IMR-90 (cell line): ENCODE data around the gene FGGY. TPM values are rescaled to one million over a fixed set of nuclear protein-coding genes. Genes with fewer than 3 reads are reported as not detected.
A peak's percentile ranks its signal among the peaks of the same experiment; 100 is the strongest.

Source experiments
- ATAC-seq: fragments of 200-7000 bp; cut with Tn5 transposase; 2 replicates; pipeline ENCODE4 v1.9.1; 2020; ENCODE audit warnings: low read depth, mild to moderate bottlenecking, moderate library complexity
- BruUV-seq: library from RNA; stranded (reverse); fragments of 400-500 nt; replicated peaks from 2 replicates; lab custom pipeline; 2021; lab: Mats Ljungman, UMichigan
- CTCF ChIA-PET: fragments of 300-600 bp; formaldehyde crosslinking; extraction: SDS; loops from one replicate; lab custom pipeline; 2021; ENCODE audit warnings: antibody characterized with exemption; lab: Yijun Ruan, JAX
- POLR2A ChIA-PET: fragments of 300-600 bp; sonication (Branson Sonifier 250); formaldehyde crosslinking; loops from one replicate; lab custom pipeline; 2022; ENCODE audit warnings: antibody characterized with exemption; ENCODE audit not compliant: unreplicated experiment; lab: Charles Lee
- DNase-seq: peaks from one replicate; pipeline ENCODE4 v3.0.0; 2013
- H2AFZ ChIP-seq: replicated peaks from 2 replicates; pipeline ENCODE3; 2013; ENCODE audit warnings: low read length, mild to moderate bottlenecking; ENCODE audit not compliant: poor library complexity
- H2AK5ac ChIP-seq: 2 replicates; pipeline ENCODE4 v1.6.1; 2013; ENCODE audit warnings: low read depth, low read length, inconsistent platforms
- H2AK9ac ChIP-seq: replicated peaks from 2 replicates; pipeline ENCODE3; 2013; ENCODE audit warnings: mild to moderate bottlenecking, low read depth, low read length, moderate library complexity; ENCODE audit not compliant: poor library complexity
- H2BK120ac ChIP-seq: 2 replicates; pipeline ENCODE4 v1.6.1; 2013; ENCODE audit warnings: low read depth, low read length, inconsistent platforms
- H2BK15ac ChIP-seq: 3 replicates; pipeline ENCODE4 v1.6.1; 2013; ENCODE audit warnings: low read depth, low read length, inconsistent platforms
- H2BK20ac ChIP-seq: 2 replicates; pipeline ENCODE4 v1.6.1; 2013; ENCODE audit warnings: low read depth, mild to moderate bottlenecking, inconsistent platforms, low read length, moderate library complexity
- H2BK5ac ChIP-seq: 2 replicates; pipeline ENCODE4 v1.6.1; 2013; ENCODE audit warnings: mild to moderate bottlenecking, low read depth, low read length, inconsistent platforms; ENCODE audit not compliant: poor library complexity, severe bottlenecking
- H3K14ac ChIP-seq: replicated peaks from 2 replicates; pipeline ENCODE4 v1.6.1; 2013; ENCODE audit warnings: low read depth, low read length, inconsistent platforms
- H3K18ac ChIP-seq: 2 replicates; pipeline ENCODE4 v1.6.1; 2013; ENCODE audit warnings: low read depth, low read length, control low read depth
- H3K23ac ChIP-seq: 2 replicates; pipeline ENCODE4 v1.6.1; 2013; ENCODE audit warnings: low read depth, low read length, inconsistent platforms
- H3K27ac ChIP-seq: 2 replicates; pipeline ENCODE4 v1.5.1; 2013; ENCODE audit warnings: mild to moderate bottlenecking, control low read depth, low read length; ENCODE audit not compliant: insufficient read depth
- H3K27me3 ChIP-seq: 2 replicates; pipeline ENCODE4 v1.6.1; 2013; ENCODE audit warnings: low read length; ENCODE audit not compliant: control insufficient read depth, insufficient read depth
- H3K36me3 ChIP-seq: 2 replicates; pipeline ENCODE4 v1.6.1; 2013; ENCODE audit warnings: low read length, mixed read lengths; ENCODE audit not compliant: control insufficient read depth, insufficient read depth
- H3K4ac ChIP-seq: 2 replicates; pipeline ENCODE4 v1.6.1; 2013; ENCODE audit warnings: low read depth, low read length, inconsistent platforms
- H3K4me1 ChIP-seq: 2 replicates; pipeline ENCODE4 v1.6.1; 2013; ENCODE audit warnings: low read length, mixed read lengths; ENCODE audit not compliant: control insufficient read depth, insufficient read depth
- H3K4me2 ChIP-seq: 2 replicates; pipeline ENCODE4 v1.6.1; 2013; ENCODE audit warnings: low read depth, mild to moderate bottlenecking, control low read depth, low read length, moderate library complexity
- H3K4me3 ChIP-seq: 2 replicates; pipeline ENCODE4 v1.5.1; 2013; ENCODE audit warnings: low read depth, mild to moderate bottlenecking, control low read depth, low read length, moderate library complexity; ENCODE audit not compliant: insufficient read depth
- H3K56ac ChIP-seq: 2 replicates; pipeline ENCODE4 v1.6.1; 2013; ENCODE audit warnings: low read length, inconsistent platforms; ENCODE audit not compliant: insufficient read depth; ENCODE audit errors: extremely low read depth
- H3K79me1 ChIP-seq, 2 experiments: 2 replicates each; pipeline ENCODE4 v1.6.1; 2013; ENCODE audit warnings: low read length in 2 of 2, inconsistent platforms in 1 of 2, low read depth in 1 of 2
- H3K9ac ChIP-seq: 2 replicates; pipeline ENCODE4 v1.6.1; 2013; ENCODE audit warnings: low read depth, low read length, control low read depth
- H3K9me1 ChIP-seq: 2 replicates; pipeline ENCODE4 v1.6.1; 2013; ENCODE audit warnings: low read length, inconsistent platforms; ENCODE audit not compliant: insufficient read depth
- H3K9me3 ChIP-seq: 2 replicates; pipeline ENCODE4 v1.6.1; 2013; ENCODE audit warnings: low read length; ENCODE audit not compliant: control insufficient read depth, insufficient read depth
- H4K20me1 ChIP-seq: 2 replicates; pipeline ENCODE4 v1.6.1; 2013; ENCODE audit warnings: low read length, inconsistent platforms; ENCODE audit not compliant: insufficient read depth
- H4K5ac ChIP-seq: 2 replicates; pipeline ENCODE4 v1.6.1; 2013; ENCODE audit warnings: mild to moderate bottlenecking, low read depth, low read length, control low read depth
- H4K8ac ChIP-seq, 2 experiments: 2 replicates each; pipeline ENCODE4 v1.6.1; 2013; ENCODE audit warnings: low read depth in 2 of 2, low read length in 2 of 2, control low read depth in 1 of 2, inconsistent platforms in 1 of 2
- H4K91ac ChIP-seq: 2 replicates; pipeline ENCODE4 v1.6.1; 2013; ENCODE audit warnings: low read depth, low read length, inconsistent platforms; ENCODE audit not compliant: insufficient read depth
- BHLHE40 ChIP-seq: fragments of 150-350 bp; IDR thresholded peaks from 2 replicates; pipeline ENCODE4 v1.6.1; 2016; ENCODE audit warnings: mild to moderate bottlenecking, low read depth, low read length
- CEBPB ChIP-seq: IDR thresholded peaks from 2 replicates; pipeline ENCODE4 v1.6.1; 2012; ENCODE audit warnings: low read depth, low read length, improper control_type of control experiment
- CHD1 ChIP-seq: IDR thresholded peaks from 2 replicates; pipeline ENCODE4 v1.6.1; 2012; ENCODE audit warnings: low read depth, low read length, improper control_type of control experiment
- CTCF ChIP-seq: conservative IDR thresholded peaks from 2 replicates; pipeline ENCODE4 v1.5.1; 2012; ENCODE audit warnings: mild to moderate bottlenecking, low read depth, low read length, improper control_type of control experiment
- FOS ChIP-seq: fragments of 150-350 bp; IDR thresholded peaks from 2 replicates; pipeline ENCODE4 v1.6.1; 2016; ENCODE audit warnings: low read depth, low read length
- MAFK ChIP-seq: IDR thresholded peaks from 2 replicates; pipeline ENCODE4 v1.6.1; 2012; ENCODE audit warnings: low read depth, low read length, improper control_type of control experiment
- MAZ ChIP-seq: IDR thresholded peaks from 2 replicates; pipeline ENCODE4 v1.6.1; 2012; ENCODE audit warnings: low read depth, mild to moderate bottlenecking, low read length, improper control_type of control experiment, moderate library complexity, borderline replicate concordance
- MXI1 ChIP-seq: IDR thresholded peaks from 2 replicates; pipeline ENCODE4 v1.6.1; 2012; ENCODE audit warnings: low read depth, mild to moderate bottlenecking, low read length, moderate library complexity, borderline replicate concordance
- NFE2L2 ChIP-seq: fragments of 150-350 bp; IDR thresholded peaks from 2 replicates; pipeline ENCODE4 v1.6.1; 2016; ENCODE audit warnings: low read depth, mild to moderate bottlenecking, low read length
- POLR2A ChIP-seq: IDR thresholded peaks from 2 replicates; pipeline ENCODE4 v1.6.1; 2012; ENCODE audit warnings: mild to moderate bottlenecking, low read depth, low read length
- RAD21 ChIP-seq: IDR thresholded peaks from 2 replicates; pipeline ENCODE4 v1.6.1; 2012; ENCODE audit warnings: low read length, improper control_type of control experiment
- RCOR1 ChIP-seq: IDR thresholded peaks from 2 replicates; pipeline ENCODE4 v1.6.1; 2012; ENCODE audit warnings: mild to moderate bottlenecking, low read length, improper control_type of control experiment; ENCODE audit not compliant: insufficient replicate concordance
- RFX5 ChIP-seq: IDR thresholded peaks from 2 replicates; pipeline ENCODE4 v1.8.0; 2012; ENCODE audit warnings: low read depth, mild to moderate bottlenecking, low read length, moderate library complexity
- SMC3 ChIP-seq: fragments of 150-350 bp; IDR thresholded peaks from 2 replicates; pipeline ENCODE4 v1.6.1; 2016; ENCODE audit warnings: low read depth, mild to moderate bottlenecking, antibody characterized with exemption, low read length, moderate library complexity
- WGBS, 2 experiments: methylation state at CpG; one replicate each; pipeline versions ENCODE4 v1.1.5 to v1.1.7; 2013; ENCODE audit warnings: missing lambda C conversion rate in 2 of 2; ENCODE audit not compliant: insufficient read length in 1 of 2; ENCODE audit errors: extremely low coverage in 2 of 2; 5-methylcytosine and 5-hydroxymethylcytosine counted together
- dilution Hi-C: fragments of 300-500 bp; cut with HindIII; formaldehyde crosslinking; loops from one replicate; pipeline ENCODE4 v1.14.3; 2018; ENCODE audit warnings: low sequenced_read_pairs; ENCODE audit not compliant: unreplicated experiment
- in situ Hi-C: fragments of 300-500 bp; cut with MboI; formaldehyde crosslinking; loops from 3 replicates; pipeline ENCODE4 v1.14.3; 2019; ENCODE audit warnings: low sequenced_read_pairs, inconsistent platforms, mixed read lengths
- intact Hi-C: fragments of 100-400 bp; cut with micrococcal nuclease; formaldehyde crosslinking; loops from 2 replicates; pipeline ENCODE4 v1.10.0; 2022
- polyA plus RNA-seq, 3 experiments: library from polyadenylated mRNA; depleted of rRNA; stranded (reverse); fragments of >200 nt; gene quantifications; 2 replicates each; pipeline ENCODE4 v1.2.3, GENCODE V29; 2012; ENCODE audit warnings: low replicate concordance in 1 of 3
- total RNA-seq: library from RNA; depleted of rRNA; stranded (reverse); fragments of >200 nt; gene quantifications from 2 replicates; pipeline ENCODE4 v1.2.3, GENCODE V29; 2012
- TF ChIP-seq, protein P1 (sequence below): fragments of 150-350 bp; IDR thresholded peaks from 2 replicates; pipeline ENCODE4 v1.6.1; 2017; ENCODE audit warnings: mild to moderate bottlenecking, antibody characterized with exemption, low read length, low read depth
- TF ChIP-seq, protein P2 (sequence below): fragments of 150-350 bp; IDR thresholded peaks from 2 replicates; pipeline ENCODE4 v1.6.1; 2016; ENCODE audit warnings: low read depth, mild to moderate bottlenecking, low read length, moderate library complexity, borderline replicate concordance

The FGGY gene
- total and polyA plus RNA-seq, 2 of the 4 experiments (the other 2 are of a cell fraction) = 5.6 to 14.0 TPM

GRCh38 chr1:59288046-59288445, 8.8 kb upstream of the FGGY start:
- TF ChIP-seq CEBPB (no peak), BHLHE40 (no peak), MXI1 (no peak), POLR2A (no peak), SMC3 (no peak), MAFK (no peak), MAZ (no peak), RAD21 (no peak), RCOR1 (no peak), CTCF (no peak), CHD1 (no peak), FOS (no peak), RFX5 (no peak), NFE2L2 (no peak)
- TF ChIP-seq, protein P1, sequence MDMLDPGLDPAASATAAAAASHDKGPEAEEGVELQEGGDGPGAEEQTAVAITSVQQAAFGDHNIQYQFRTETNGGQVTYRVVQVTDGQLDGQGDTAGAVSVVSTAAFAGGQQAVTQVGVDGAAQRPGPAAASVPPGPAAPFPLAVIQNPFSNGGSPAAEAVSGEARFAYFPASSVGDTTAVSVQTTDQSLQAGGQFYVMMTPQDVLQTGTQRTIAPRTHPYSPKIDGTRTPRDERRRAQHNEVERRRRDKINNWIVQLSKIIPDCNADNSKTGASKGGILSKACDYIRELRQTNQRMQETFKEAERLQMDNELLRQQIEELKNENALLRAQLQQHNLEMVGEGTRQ = no peak
- TF ChIP-seq, protein P2, sequence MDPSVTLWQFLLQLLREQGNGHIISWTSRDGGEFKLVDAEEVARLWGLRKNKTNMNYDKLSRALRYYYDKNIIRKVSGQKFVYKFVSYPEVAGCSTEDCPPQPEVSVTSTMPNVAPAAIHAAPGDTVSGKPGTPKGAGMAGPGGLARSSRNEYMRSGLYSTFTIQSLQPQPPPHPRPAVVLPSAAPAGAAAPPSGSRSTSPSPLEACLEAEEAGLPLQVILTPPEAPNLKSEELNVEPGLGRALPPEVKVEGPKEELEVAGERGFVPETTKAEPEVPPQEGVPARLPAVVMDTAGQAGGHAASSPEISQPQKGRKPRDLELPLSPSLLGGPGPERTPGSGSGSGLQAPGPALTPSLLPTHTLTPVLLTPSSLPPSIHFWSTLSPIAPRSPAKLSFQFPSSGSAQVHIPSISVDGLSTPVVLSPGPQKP = no peak
- no peak overlapping the region for H4K8ac ChIP-seq
- H2AK9ac ChIP-seq = no peak overlapping the region
- DNase-seq (no peak), ATAC-seq (no peak)
- dilution Hi-C loops (no loop called here), in situ Hi-C loops (loop anchor here (25.0 kb wide), 1 partner anchor 501 kb away; the partner anchor contains the start of gene JUN), intact Hi-C loops (no loop called here)
- no peak overlapping the region for H4K5ac ChIP-seq
- H3K9me1 ChIP-seq = no peaks in the 10 kb centered on the region; the same call in none of the 2 replicates
- CTCF ChIA-PET = no interaction called here
- no peak overlapping the region for H3K4ac ChIP-seq
- no peak overlapping the region for H3K9ac ChIP-seq
- BruUV-seq = no TSS peak
- no peak overlapping the region for H3K4me2 ChIP-seq
- H3K9me3 ChIP-seq = no peaks in the 10 kb centered on the region
- H3K18ac ChIP-seq = no peak overlapping the region
- H3K36me3 ChIP-seq = no peaks in the 10 kb centered on the region
- no peak overlapping the region for H2AK5ac ChIP-seq
- no peak overlapping the region for H3K14ac ChIP-seq
- POLR2A ChIA-PET = no interaction called here
- H4K91ac ChIP-seq = no peak overlapping the region
- WGBS, 2 experiments = no CpG with 5 or more reads among the region's 3 CpGs
- no peaks in the 10 kb centered on the region for H4K20me1 ChIP-seq
- peaks cover 2% of the 10 kb centered on the region for H3K4me1 ChIP-seq
- H3K27me3 ChIP-seq = no peaks in the 10 kb centered on the region
- H3K56ac ChIP-seq = no peak overlapping the region
- H2BK120ac ChIP-seq = no peak overlapping the region
- H2AFZ ChIP-seq = no peak overlapping the region
- no peak overlapping the region for H3K4me3 ChIP-seq
- H3K23ac ChIP-seq = no peak overlapping the region
- no peak overlapping the region for H2BK5ac ChIP-seq
- 0 out of 2 replicates have a peak overlapping the region, but pooled peaks have one; percentile 40 for H2BK20ac ChIP-seq
- H3K79me1 ChIP-seq = no peaks in the 10 kb centered on the region
- H3K27ac ChIP-seq = no peak overlapping the region
- H2BK15ac ChIP-seq = no peak overlapping the region
